IMR-90 (cell line): ENCODE data around the gene DDX39A. TPM values are rescaled to one million over a fixed set of nuclear protein-coding genes. Genes with fewer than 3 reads are reported as not detected.

Experiments
- ATAC-seq: fragments of 200-7000 bp; cut with Tn5 transposase; 2 replicates; pipeline ENCODE4 v1.9.1; 2020; ENCODE audit warnings: low read depth, mild to moderate bottlenecking, moderate library complexity
- BruUV-seq: library from RNA; stranded (reverse); fragments of 400-500 nt; replicated peaks from 2 replicates; lab custom pipeline; 2021; lab: Mats Ljungman, UMichigan
- CTCF ChIA-PET: fragments of 300-600 bp; formaldehyde crosslinking; extraction: SDS; loops from one replicate; lab custom pipeline; 2021; ENCODE audit warnings: antibody characterized with exemption; lab: Yijun Ruan, JAX
- POLR2A ChIA-PET: fragments of 300-600 bp; sonication (Branson Sonifier 250); formaldehyde crosslinking; loops from one replicate; lab custom pipeline; 2022; ENCODE audit warnings: antibody characterized with exemption; ENCODE audit not compliant: unreplicated experiment; lab: Charles Lee
- DNase-seq: peaks from one replicate; pipeline ENCODE4 v3.0.0; 2013
- H2AFZ ChIP-seq: replicated peaks from 2 replicates; pipeline ENCODE3; 2013; ENCODE audit warnings: low read length, mild to moderate bottlenecking; ENCODE audit not compliant: poor library complexity
- H2AK5ac ChIP-seq: 2 replicates; pipeline ENCODE4 v1.6.1; 2013; ENCODE audit warnings: low read depth, low read length, inconsistent platforms
- H2AK9ac ChIP-seq: replicated peaks from 2 replicates; pipeline ENCODE3; 2013; ENCODE audit warnings: mild to moderate bottlenecking, low read depth, low read length, moderate library complexity; ENCODE audit not compliant: poor library complexity
- H2BK120ac ChIP-seq: 2 replicates; pipeline ENCODE4 v1.6.1; 2013; ENCODE audit warnings: low read depth, low read length, inconsistent platforms
- H2BK15ac ChIP-seq: 3 replicates; pipeline ENCODE4 v1.6.1; 2013; ENCODE audit warnings: low read depth, low read length, inconsistent platforms
- H2BK20ac ChIP-seq: 2 replicates; pipeline ENCODE4 v1.6.1; 2013; ENCODE audit warnings: low read depth, mild to moderate bottlenecking, inconsistent platforms, low read length, moderate library complexity
- H2BK5ac ChIP-seq: 2 replicates; pipeline ENCODE4 v1.6.1; 2013; ENCODE audit warnings: mild to moderate bottlenecking, low read depth, low read length, inconsistent platforms; ENCODE audit not compliant: poor library complexity, severe bottlenecking
- H3K14ac ChIP-seq: replicated peaks from 2 replicates; pipeline ENCODE4 v1.6.1; 2013; ENCODE audit warnings: low read depth, low read length, inconsistent platforms
- H3K18ac ChIP-seq: 2 replicates; pipeline ENCODE4 v1.6.1; 2013; ENCODE audit warnings: low read depth, low read length, control low read depth
- H3K23ac ChIP-seq: 2 replicates; pipeline ENCODE4 v1.6.1; 2013; ENCODE audit warnings: low read depth, low read length, inconsistent platforms
- H3K27ac ChIP-seq: 2 replicates; pipeline ENCODE4 v1.5.1; 2013; ENCODE audit warnings: mild to moderate bottlenecking, control low read depth, low read length; ENCODE audit not compliant: insufficient read depth
- H3K27me3 ChIP-seq: 2 replicates; pipeline ENCODE4 v1.6.1; 2013; ENCODE audit warnings: low read length; ENCODE audit not compliant: control insufficient read depth, insufficient read depth
- H3K36me3 ChIP-seq: 2 replicates; pipeline ENCODE4 v1.6.1; 2013; ENCODE audit warnings: low read length, mixed read lengths; ENCODE audit not compliant: control insufficient read depth, insufficient read depth
- H3K4ac ChIP-seq: 2 replicates; pipeline ENCODE4 v1.6.1; 2013; ENCODE audit warnings: low read depth, low read length, inconsistent platforms
- H3K4me1 ChIP-seq: 2 replicates; pipeline ENCODE4 v1.6.1; 2013; ENCODE audit warnings: low read length, mixed read lengths; ENCODE audit not compliant: control insufficient read depth, insufficient read depth
- H3K4me2 ChIP-seq: 2 replicates; pipeline ENCODE4 v1.6.1; 2013; ENCODE audit warnings: low read depth, mild to moderate bottlenecking, control low read depth, low read length, moderate library complexity
- H3K4me3 ChIP-seq: 2 replicates; pipeline ENCODE4 v1.5.1; 2013; ENCODE audit warnings: low read depth, mild to moderate bottlenecking, control low read depth, low read length, moderate library complexity; ENCODE audit not compliant: insufficient read depth
- H3K56ac ChIP-seq: 2 replicates; pipeline ENCODE4 v1.6.1; 2013; ENCODE audit warnings: low read length, inconsistent platforms; ENCODE audit not compliant: insufficient read depth; ENCODE audit errors: extremely low read depth
- H3K79me1 ChIP-seq, 2 experiments: 2 replicates each; pipeline ENCODE4 v1.6.1; 2013; ENCODE audit warnings: low read length in 2 of 2, inconsistent platforms in 1 of 2, low read depth in 1 of 2
- H3K9ac ChIP-seq: 2 replicates; pipeline ENCODE4 v1.6.1; 2013; ENCODE audit warnings: low read depth, low read length, control low read depth
- H3K9me1 ChIP-seq: 2 replicates; pipeline ENCODE4 v1.6.1; 2013; ENCODE audit warnings: low read length, inconsistent platforms; ENCODE audit not compliant: insufficient read depth
- H3K9me3 ChIP-seq: 2 replicates; pipeline ENCODE4 v1.6.1; 2013; ENCODE audit warnings: low read length; ENCODE audit not compliant: control insufficient read depth, insufficient read depth
- H4K20me1 ChIP-seq: 2 replicates; pipeline ENCODE4 v1.6.1; 2013; ENCODE audit warnings: low read length, inconsistent platforms; ENCODE audit not compliant: insufficient read depth
- H4K5ac ChIP-seq: 2 replicates; pipeline ENCODE4 v1.6.1; 2013; ENCODE audit warnings: mild to moderate bottlenecking, low read depth, low read length, control low read depth
- H4K8ac ChIP-seq, 2 experiments: 2 replicates each; pipeline ENCODE4 v1.6.1; 2013; ENCODE audit warnings: low read depth in 2 of 2, low read length in 2 of 2, control low read depth in 1 of 2, inconsistent platforms in 1 of 2
- H4K91ac ChIP-seq: 2 replicates; pipeline ENCODE4 v1.6.1; 2013; ENCODE audit warnings: low read depth, low read length, inconsistent platforms; ENCODE audit not compliant: insufficient read depth
- CEBPB ChIP-seq: IDR thresholded peaks from 2 replicates; pipeline ENCODE4 v1.6.1; 2012; ENCODE audit warnings: low read depth, low read length, improper control_type of control experiment
- CTCF ChIP-seq: conservative IDR thresholded peaks from 2 replicates; pipeline ENCODE4 v1.5.1; 2012; ENCODE audit warnings: mild to moderate bottlenecking, low read depth, low read length, improper control_type of control experiment
- FOS ChIP-seq: fragments of 150-350 bp; IDR thresholded peaks from 2 replicates; pipeline ENCODE4 v1.6.1; 2016; ENCODE audit warnings: low read depth, low read length
- MAFK ChIP-seq: IDR thresholded peaks from 2 replicates; pipeline ENCODE4 v1.6.1; 2012; ENCODE audit warnings: low read depth, low read length, improper control_type of control experiment
- MAZ ChIP-seq: IDR thresholded peaks from 2 replicates; pipeline ENCODE4 v1.6.1; 2012; ENCODE audit warnings: low read depth, mild to moderate bottlenecking, low read length, improper control_type of control experiment, moderate library complexity, borderline replicate concordance
- MXI1 ChIP-seq: IDR thresholded peaks from 2 replicates; pipeline ENCODE4 v1.6.1; 2012; ENCODE audit warnings: low read depth, mild to moderate bottlenecking, low read length, moderate library complexity, borderline replicate concordance
- RAD21 ChIP-seq: IDR thresholded peaks from 2 replicates; pipeline ENCODE4 v1.6.1; 2012; ENCODE audit warnings: low read length, improper control_type of control experiment
- RCOR1 ChIP-seq: IDR thresholded peaks from 2 replicates; pipeline ENCODE4 v1.6.1; 2012; ENCODE audit warnings: mild to moderate bottlenecking, low read length, improper control_type of control experiment; ENCODE audit not compliant: insufficient replicate concordance
- RFX5 ChIP-seq: IDR thresholded peaks from 2 replicates; pipeline ENCODE4 v1.8.0; 2012; ENCODE audit warnings: low read depth, mild to moderate bottlenecking, low read length, moderate library complexity
- WGBS, 2 experiments: methylation state at CpG; one replicate each; pipeline versions ENCODE4 v1.1.5 to v1.1.7; 2013; ENCODE audit warnings: missing lambda C conversion rate in 2 of 2; ENCODE audit not compliant: insufficient read length in 1 of 2; ENCODE audit errors: extremely low coverage in 2 of 2; 5-methylcytosine and 5-hydroxymethylcytosine counted together
- dilution Hi-C: fragments of 300-500 bp; cut with HindIII; formaldehyde crosslinking; loops from one replicate; pipeline ENCODE4 v1.14.3; 2018; ENCODE audit warnings: low sequenced_read_pairs; ENCODE audit not compliant: unreplicated experiment
- in situ Hi-C: fragments of 300-500 bp; cut with MboI; formaldehyde crosslinking; loops from 3 replicates; pipeline ENCODE4 v1.14.3; 2019; ENCODE audit warnings: low sequenced_read_pairs, inconsistent platforms, mixed read lengths
- intact Hi-C: fragments of 100-400 bp; cut with micrococcal nuclease; formaldehyde crosslinking; loops from 2 replicates; pipeline ENCODE4 v1.10.0; 2022
- polyA plus RNA-seq, 3 experiments: library from polyadenylated mRNA; depleted of rRNA; stranded (reverse); fragments of >200 nt; gene quantifications; 2 replicates each; pipeline ENCODE4 v1.2.3, GENCODE V29; 2012; ENCODE audit warnings: low replicate concordance in 1 of 3
- total RNA-seq: library from RNA; depleted of rRNA; stranded (reverse); fragments of >200 nt; gene quantifications from 2 replicates; pipeline ENCODE4 v1.2.3, GENCODE V29; 2012
- TF ChIP-seq, protein P1 (sequence below): fragments of 150-350 bp; IDR thresholded peaks from 2 replicates; pipeline ENCODE4 v1.6.1; 2017; ENCODE audit warnings: mild to moderate bottlenecking, antibody characterized with exemption, low read length, low read depth

DDX39A gene
- total and polyA plus RNA-seq, 2 of the 4 experiments (the other 2 are of a cell fraction): 82.5 to 83.0 TPM

- TF ChIP-seq, protein P1, sequence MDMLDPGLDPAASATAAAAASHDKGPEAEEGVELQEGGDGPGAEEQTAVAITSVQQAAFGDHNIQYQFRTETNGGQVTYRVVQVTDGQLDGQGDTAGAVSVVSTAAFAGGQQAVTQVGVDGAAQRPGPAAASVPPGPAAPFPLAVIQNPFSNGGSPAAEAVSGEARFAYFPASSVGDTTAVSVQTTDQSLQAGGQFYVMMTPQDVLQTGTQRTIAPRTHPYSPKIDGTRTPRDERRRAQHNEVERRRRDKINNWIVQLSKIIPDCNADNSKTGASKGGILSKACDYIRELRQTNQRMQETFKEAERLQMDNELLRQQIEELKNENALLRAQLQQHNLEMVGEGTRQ: no peak
- TF ChIP-seq RCOR1 (peak; percentile 46), CEBPB (no peak), MAFK (no peak), RAD21 (no peak), MXI1 (no peak), CTCF (0 out of 2 replicates have a peak, but pooled peaks have one; percentile 1), RFX5 (no peak), MAZ (no peak), FOS (peak; percentile 95)
- no peak overlapping the region for H3K4me3 ChIP-seq
- in situ Hi-C loops (no loop called here), intact Hi-C loops (no loop called here), dilution Hi-C loops (no loop called here)
- H3K4me1 ChIP-seq: peaks cover 14% of the 10 kb centered on the region
- no peaks in the 10 kb centered on the region for H3K9me3 ChIP-seq
- peak overlapping the region; percentile 94 for H4K91ac ChIP-seq
- no peak overlapping the region; the same call in 1 of the 2 replicates for H3K9ac ChIP-seq
- ATAC-seq (peak; percentile 44), DNase-seq (peak; percentile 55)
- CTCF ChIA-PET: no interaction called here
- BruUV-seq: no TSS peak
- no peaks in the 10 kb centered on the region for H3K27me3 ChIP-seq
- H4K8ac ChIP-seq: peak overlapping the region; percentile 89 to 94
- H3K27ac ChIP-seq: peak overlapping the region; percentile 69
- H3K9me1 ChIP-seq: peaks cover 6% of the 10 kb centered on the region
- POLR2A ChIA-PET: no interaction called here
- peak overlapping the region; percentile 86; the same call in 1 of the 2 replicates for H3K23ac ChIP-seq
- peak overlapping the region; percentile 88 for H2BK5ac ChIP-seq
- peak overlapping the region; percentile 94 for H2BK120ac ChIP-seq
- H2AFZ ChIP-seq: peak overlapping the region; percentile 9
- WGBS, 2 experiments: 17% methylated on average over 2 of the region's 10 CpGs; no CpG with 5 or more reads in 1 of the 2 experiments
- H3K14ac ChIP-seq: peak overlapping the region; percentile 95
- peak overlapping the region; percentile 7 for H2AK9ac ChIP-seq
- H4K20me1 ChIP-seq: no peaks in the 10 kb centered on the region
- H4K5ac ChIP-seq: peak overlapping the region; percentile 86
- H3K4me2 ChIP-seq: peak overlapping the region; percentile 37
- peak overlapping the region; percentile 94 for H3K4ac ChIP-seq
- peak overlapping the region; percentile 63 for H3K18ac ChIP-seq
- peak overlapping the region; percentile 89 for H2BK20ac ChIP-seq
- peaks cover 2% of the 10 kb centered on the region; the same call in 1 of the 2 replicates for H3K36me3 ChIP-seq
- H2AK5ac ChIP-seq: peak overlapping the region; percentile 97
- H2BK15ac ChIP-seq: peak overlapping the region; percentile 99; the same call in 2 of the 3 replicates
- peaks cover 17 to 41% of the 10 kb centered on the region in 2 experiments for H3K79me1 ChIP-seq
- H3K56ac ChIP-seq: peak overlapping the region; percentile 76
Measured at GRCh38 chr19:14383661-14384555, 35.2 kb downstream of the DDX39A start.
